SU-DHL-6 (cell line): ENCODE data around the gene KCNE5.

Source experiments
- H2AFZ ChIP-seq: fragments of 200-600 bp; sonication (generic); 2 replicates; pipeline ENCODE4 v1.6.1; 2014; ENCODE audit warnings: low read depth, mild to moderate bottlenecking, moderate library complexity, mixed read lengths, antibody characterized with exemption, low read length; ENCODE audit not compliant: severe bottlenecking
- H3F3A ChIP-seq: fragments of 200-600 bp; shearing (Covaris generic); 2 replicates; pipeline ENCODE4 v1.6.0; 2016; ENCODE audit warnings: antibody characterized with exemption, mild to moderate bottlenecking; ENCODE audit not compliant: insufficient read depth
- H3K27ac ChIP-seq: fragments of 200-600 bp; sonication (generic); 2 replicates; pipeline ENCODE4 v1.5.1; 2016; ENCODE audit warnings: low read depth, mild to moderate bottlenecking, low read length, moderate library complexity, mixed read lengths
- H3K27me3 ChIP-seq: fragments of 200-600 bp; sonication (generic), shearing (Covaris generic); 2 replicates; pipeline ENCODE4 v1.6.0; 2014; ENCODE audit warnings: mild to moderate bottlenecking, low read length
- H3K36me3 ChIP-seq: fragments of 200-600 bp; sonication (generic); 2 replicates; pipeline ENCODE4 v1.6.1; 2014; ENCODE audit warnings: mild to moderate bottlenecking, low read length, mixed read lengths
- H3K4me2 ChIP-seq: fragments of 300-600, 200-600 bp; shearing (Covaris generic), sonication (generic); 2 replicates; pipeline ENCODE4 v1.6.0; 2014; ENCODE audit warnings: low read length, low read depth, mild to moderate bottlenecking; ENCODE audit not compliant: poor library complexity, severe bottlenecking
- H3K4me3 ChIP-seq: fragments of 200-600 bp; sonication (generic); 2 replicates; pipeline ENCODE4 v1.5.1; 2014; ENCODE audit warnings: antibody characterized with exemption, low read length, mild to moderate bottlenecking, mixed read lengths; ENCODE audit not compliant: insufficient read depth, poor library complexity, severe bottlenecking
- H3K79me2 ChIP-seq: fragments of 200-600 bp; sonication (generic); 2 replicates; pipeline ENCODE4 v1.6.1; 2014; ENCODE audit warnings: mild to moderate bottlenecking, low read length, moderate library complexity; ENCODE audit not compliant: insufficient read depth
- H3K9ac ChIP-seq: fragments of 200-600 bp; sonication (generic); 2 replicates; pipeline ENCODE4 v1.7.0; 2014; ENCODE audit warnings: mild to moderate bottlenecking, low read length
- H3K9me2 ChIP-seq: fragments of 200-600 bp; sonication (generic); replicated peaks from 2 replicates; pipeline ENCODE4 v1.6.1; 2014; ENCODE audit warnings: low read length; ENCODE audit not compliant: insufficient read depth
- H3K9me3 ChIP-seq: fragments of 200-600 bp; sonication (generic); 2 replicates; pipeline ENCODE4 v1.6.1; 2014; ENCODE audit warnings: low read length, mixed read lengths; ENCODE audit not compliant: insufficient read depth
- H4K20me1 ChIP-seq: fragments of 200-600 bp; sonication (generic); 2 replicates; pipeline ENCODE4 v1.6.1; 2014; ENCODE audit warnings: low read depth, mild to moderate bottlenecking, antibody characterized with exemption, low read length, moderate library complexity, mixed read lengths
- EZH2phosphoT487 ChIP-seq: fragments of 200-600 bp; sonication (generic), shearing (Covaris generic); conservative IDR thresholded peaks from 2 replicates; pipeline ENCODE4 v1.6.1; 2018; ENCODE audit warnings: mild to moderate bottlenecking, antibody characterized with exemption, low read length, moderate library complexity, mixed read lengths
- TF ChIP-seq, protein P1 (sequence below): fragments of 200-600 bp; sonication (generic); IDR thresholded peaks from one replicate; pipeline ENCODE4 v1.5.1; 2017; ENCODE audit warnings: antibody characterized with exemption, mild to moderate bottlenecking, low read length, moderate library complexity; ENCODE audit not compliant: insufficient read depth, poor library complexity, severe bottlenecking

The KCNE5 gene

DNA sequence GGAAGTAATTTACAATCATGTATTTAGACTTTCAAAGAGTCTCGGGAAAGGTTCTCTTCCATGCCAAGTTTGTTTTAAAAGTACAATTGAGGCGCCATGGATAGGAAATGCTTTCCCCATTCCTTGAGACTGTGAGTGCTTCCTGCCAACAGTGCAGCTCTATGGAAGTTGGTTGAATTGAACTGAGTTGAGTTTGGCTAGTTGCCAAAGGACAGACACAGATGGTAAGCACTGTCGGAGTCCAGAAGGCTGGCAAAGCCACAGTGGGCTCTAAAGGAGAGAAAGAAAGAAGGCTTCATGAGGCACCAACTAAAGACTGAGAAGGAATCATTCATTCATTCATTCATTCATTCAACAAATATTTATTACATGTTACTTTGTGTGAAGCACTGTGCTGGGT lies 4.3 kb upstream of the KCNE5 start:
- Histone ChIP-seq H3F3A (no peaks in the 10 kb centered on the region), H3K4me3 (no peak overlapping the region), H3K9me2 (no peaks in the 10 kb centered on the region), H3K9ac (no peak overlapping the region), H3K36me3 (no peaks in the 10 kb centered on the region), H3K79me2 (no peaks in the 10 kb centered on the region), H4K20me1 (no peaks in the 10 kb centered on the region), H2AFZ (no peak overlapping the region), H3K9me3 (no peaks in the 10 kb centered on the region), H3K4me2 (no peak overlapping the region), H3K27me3 (no peaks in the 10 kb centered on the region), H3K27ac (no peak overlapping the region)
- TF ChIP-seq, protein P1, sequence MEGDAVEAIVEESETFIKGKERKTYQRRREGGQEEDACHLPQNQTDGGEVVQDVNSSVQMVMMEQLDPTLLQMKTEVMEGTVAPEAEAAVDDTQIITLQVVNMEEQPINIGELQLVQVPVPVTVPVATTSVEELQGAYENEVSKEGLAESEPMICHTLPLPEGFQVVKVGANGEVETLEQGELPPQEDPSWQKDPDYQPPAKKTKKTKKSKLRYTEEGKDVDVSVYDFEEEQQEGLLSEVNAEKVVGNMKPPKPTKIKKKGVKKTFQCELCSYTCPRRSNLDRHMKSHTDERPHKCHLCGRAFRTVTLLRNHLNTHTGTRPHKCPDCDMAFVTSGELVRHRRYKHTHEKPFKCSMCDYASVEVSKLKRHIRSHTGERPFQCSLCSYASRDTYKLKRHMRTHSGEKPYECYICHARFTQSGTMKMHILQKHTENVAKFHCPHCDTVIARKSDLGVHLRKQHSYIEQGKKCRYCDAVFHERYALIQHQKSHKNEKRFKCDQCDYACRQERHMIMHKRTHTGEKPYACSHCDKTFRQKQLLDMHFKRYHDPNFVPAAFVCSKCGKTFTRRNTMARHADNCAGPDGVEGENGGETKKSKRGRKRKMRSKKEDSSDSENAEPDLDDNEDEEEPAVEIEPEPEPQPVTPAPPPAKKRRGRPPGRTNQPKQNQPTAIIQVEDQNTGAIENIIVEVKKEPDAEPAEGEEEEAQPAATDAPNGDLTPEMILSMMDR, result no peak
- no peak for TF ChIP-seq EZH2phosphoT487

DNA sequence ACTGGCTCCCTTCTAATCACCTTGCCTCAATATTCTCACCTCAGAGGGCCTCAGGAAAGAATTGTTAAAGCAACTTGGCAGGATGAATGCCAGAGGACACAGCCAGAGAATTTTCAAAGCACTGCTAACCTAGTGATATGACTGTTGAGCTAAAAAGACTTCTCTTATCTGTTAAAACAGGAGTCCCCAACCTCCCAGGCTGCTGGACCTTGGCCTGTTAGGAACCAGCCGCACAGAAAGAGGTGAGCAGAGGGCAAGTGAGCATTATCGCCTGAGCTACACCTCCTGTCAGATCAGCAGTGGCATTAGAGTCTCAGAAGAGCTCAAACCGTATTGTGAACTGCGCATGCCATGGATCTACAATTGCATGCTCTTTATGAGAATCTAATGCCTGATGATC lies 1.7 kb upstream of the KCNE5 start:
- H4K20me1 ChIP-seq, result no peaks in the 10 kb centered on the region
- H3K4me3 ChIP-seq, result no peak overlapping the region
- no peak overlapping the region for H2AFZ ChIP-seq
- no peaks in the 10 kb centered on the region for H3K27me3 ChIP-seq
- TF ChIP-seq, protein P1, result no peak
- no peak for TF ChIP-seq EZH2phosphoT487
- H3K9ac ChIP-seq, result no peak overlapping the region
- H3F3A ChIP-seq, result no peaks in the 10 kb centered on the region
- H3K36me3 ChIP-seq, result no peaks in the 10 kb centered on the region
- H3K27ac ChIP-seq, result no peak overlapping the region
- H3K9me2 ChIP-seq, result no peaks in the 10 kb centered on the region
- no peaks in the 10 kb centered on the region for H3K9me3 ChIP-seq
- no peaks in the 10 kb centered on the region for H3K79me2 ChIP-seq
- H3K4me2 ChIP-seq, result no peak overlapping the region

DNA sequence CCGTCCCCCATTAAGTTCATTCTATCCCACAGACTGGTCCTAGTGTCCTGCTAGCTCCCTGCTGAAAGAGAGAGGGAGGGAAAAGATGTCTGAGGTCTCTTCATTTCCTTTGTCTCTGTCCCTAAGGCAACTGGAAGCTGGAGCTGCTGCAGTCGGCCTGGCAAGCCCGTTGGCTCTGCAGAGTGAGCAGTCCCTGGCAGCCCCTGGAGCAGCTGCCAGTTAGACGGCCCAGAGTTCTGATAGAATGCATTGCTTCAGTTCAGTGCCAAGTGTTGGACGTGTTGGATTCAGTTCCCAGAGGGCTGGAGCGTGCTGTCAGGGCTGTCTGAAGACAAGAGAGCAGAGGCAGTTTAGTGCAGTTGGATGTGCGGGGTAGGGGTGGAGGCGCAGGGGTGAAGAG lies 975 bp downstream of the KCNE5 start:
- Histone ChIP-seq H3K36me3 (no peaks in the 10 kb centered on the region), H3F3A (no peaks in the 10 kb centered on the region), H3K4me3 (no peak overlapping the region), H3K27ac (no peak overlapping the region), H3K79me2 (no peaks in the 10 kb centered on the region), H2AFZ (no peak overlapping the region), H3K9ac (no peak overlapping the region), H3K27me3 (no peaks in the 10 kb centered on the region), H4K20me1 (no peaks in the 10 kb centered on the region), H3K9me2 (no peaks in the 10 kb centered on the region), H3K9me3 (no peaks in the 10 kb centered on the region), H3K4me2 (no peak overlapping the region)
- TF ChIP-seq, protein P1, result no peak
- TF ChIP-seq EZH2phosphoT487, result no peak
